ENCODE data around the gene PIK3R5. TPM values are rescaled to one million over a fixed set of nuclear protein-coding genes. Genes with fewer than 3 reads are reported as not detected.

Gene PIK3R5
- total and polyA plus RNA-seq, 5 experiments from 2014 or later = 20.0 to 104 (median 44.0) TPM

- peaks cover 29 to 51% (median 45%) of the 10 kb centered on the region in 3 donors for H3K36me3 Mint-ChIP-seq
- POLR2A ChIA-PET = no interaction called here
Observed at GRCh38 chr17:8934346-8934745, 31.2 kb downstream of the PIK3R5 start.

GRCh38 chr17:8930649-8931048 lies 34.9 kb downstream of the PIK3R5 start:
- H3K27me3 Mint-ChIP-seq = no peaks in the 10 kb centered on the region
- DNase-seq (no peak), ATAC-seq (no peak)
- H3K27ac Mint-ChIP-seq = peak overlapping the region in 4 of 10 donors; percentile 18 to 75 (median 65)
- peaks cover 41 to 57% (median 49%) of the 10 kb centered on the region in 3 donors for H3K36me3 Mint-ChIP-seq
- peaks cover 21 to 74% (median 50%) of the 10 kb centered on the region in 4 donors for H3K4me1 Mint-ChIP-seq
- POLR2A ChIA-PET = no interaction called here
- no peak overlapping the region for H3K4me3 Mint-ChIP-seq
- peaks cover 9 to 54% (median 35%) of the 10 kb centered on the region in 9 donors for H3K9me3 Mint-ChIP-seq

More at GRCh38 chr17:8934346-8934745, 31.2 kb downstream of the PIK3R5 start:
- ATAC-seq = no peak
- Mint-ChIP-seq H3K4me3 (peak overlapping the region in 3 of 10 donors; percentile 30 to 52 (median 43)), H3K4me1 (peaks cover 34 to 88% (median 72%) of the 10 kb centered on the region in 4 donors), H3K27ac (peak overlapping the region in 8 of 10 donors; percentile 32 to 89 (median 70)), H3K9me3 (peaks cover 9 to 29% (median 21%) of the 10 kb centered on the region in 9 donors), H3K27me3 (no peaks in the 10 kb centered on the region)
- DNase-seq = no peak

DNA sequence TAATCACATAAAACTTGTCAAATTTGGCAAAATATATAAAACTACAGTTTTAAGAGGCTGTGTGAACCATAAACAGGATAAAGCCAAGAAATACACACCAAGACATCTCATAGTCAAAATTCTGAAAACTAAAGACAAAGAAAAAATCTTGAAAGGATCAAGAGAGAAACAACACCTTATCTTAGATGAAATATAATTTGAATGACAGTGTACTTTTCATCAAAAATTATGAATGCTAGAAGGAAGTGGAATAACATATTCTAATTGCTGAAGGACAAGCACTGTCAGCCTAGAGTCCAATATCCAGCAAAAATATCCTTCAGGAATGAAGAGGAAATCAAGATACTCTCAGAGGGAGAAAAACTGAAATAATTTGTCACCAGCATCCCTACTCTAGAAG lies 37.2 kb downstream of the PIK3R5 start:
- ATAC-seq = no peak
- Mint-ChIP-seq H3K4me1 (peaks cover 11 to 55% (median 31%) of the 10 kb centered on the region in 4 donors), H3K27me3 (no peaks in the 10 kb centered on the region), H3K27ac (peak overlapping the region in 7 of 10 donors; percentile 12 to 67 (median 33)), H3K4me3 (no peak overlapping the region), H3K9me3 (peaks cover 7 to 54% (median 35%) of the 10 kb centered on the region in 9 donors), H3K36me3 (peaks cover 34 to 54% (median 44%) of the 10 kb centered on the region in 3 donors)
- POLR2A ChIA-PET = interaction anchor here (1.1 to 2.5 kb wide), 2 partner anchors 29 to 37 kb away, joined by 4 to 7 read pairs; partner anchors contain the start of gene PIK3R5
- no peak for DNase-seq

GRCh38 chr17:8927395-8927794 lies 38.1 kb downstream of the PIK3R5 start:
- ATAC-seq (no peak), DNase-seq (no peak)
- Mint-ChIP-seq H3K4me3 (no peak overlapping the region), H3K4me1 (peaks cover 15 to 55% (median 40%) of the 10 kb centered on the region in 4 donors), H3K36me3 (peaks cover 38 to 51% (median 47%) of the 10 kb centered on the region in 3 donors), H3K27me3 (no peaks in the 10 kb centered on the region), H3K27ac (peak overlapping the region in 2 of 10 donors; percentile 4 to 5), H3K9me3 (peaks cover 7 to 54% (median 35%) of the 10 kb centered on the region in 9 donors)
- POLR2A ChIA-PET = interaction anchor here (1.1 to 2.5 kb wide), 2 partner anchors 28 to 38 kb away, joined by 4 to 7 read pairs; partner anchors contain the start of gene PIK3R5

DNA sequence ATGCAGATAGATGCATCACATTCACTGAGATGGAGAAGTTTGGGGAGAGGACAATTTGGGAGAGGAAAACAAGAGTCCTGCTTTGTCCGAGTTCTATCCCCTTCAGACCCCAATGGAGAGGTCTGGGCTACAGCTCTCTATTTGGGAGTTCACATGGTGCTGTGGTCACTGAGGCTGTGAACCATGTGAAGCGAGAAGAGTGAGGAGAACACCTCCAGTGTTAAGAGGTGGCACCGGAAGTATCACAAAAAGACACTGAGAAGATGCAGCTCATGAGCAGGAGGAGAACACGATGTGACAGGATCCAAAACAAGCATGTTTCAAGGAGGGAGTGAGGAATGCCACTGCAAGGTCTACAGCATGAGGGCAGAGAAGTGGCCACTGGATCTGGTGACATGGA lies 39.7 kb downstream of the PIK3R5 start:
- peaks cover 30 to 40% (median 38%) of the 10 kb centered on the region in 3 donors for H3K36me3 Mint-ChIP-seq
- H3K9me3 Mint-ChIP-seq = peaks cover 4 to 41% (median 29%) of the 10 kb centered on the region in 9 donors
- H3K27me3 Mint-ChIP-seq = no peaks in the 10 kb centered on the region
- H3K27ac Mint-ChIP-seq = no peak overlapping the region
- DNase-seq (no peak), ATAC-seq (no peak)
- no peak overlapping the region for H3K4me3 Mint-ChIP-seq
- POLR2A ChIA-PET = interaction anchor here (2.2 to 2.5 kb wide), 2 partner anchors 15 to 26 kb away, joined by 7 read pairs; no protein-coding TSS in a partner anchor
- peaks cover 14 to 55% (median 36%) of the 10 kb centered on the region in 4 donors for H3K4me1 Mint-ChIP-seq

GRCh38 chr17:8925141-8925540 lies 40.4 kb downstream of the PIK3R5 start:
- Mint-ChIP-seq H3K4me1 (peaks cover 12 to 52% (median 32%) of the 10 kb centered on the region in 4 donors), H3K27me3 (no peaks in the 10 kb centered on the region), H3K36me3 (peaks cover 28 to 36% (median 34%) of the 10 kb centered on the region in 3 donors), H3K27ac (no peak overlapping the region), H3K4me3 (no peak overlapping the region), H3K9me3 (peaks cover 4 to 34% (median 23%) of the 10 kb centered on the region in 9 donors)
- POLR2A ChIA-PET = interaction anchor here (2.2 kb wide), 1 partner anchor 16 kb away, joined by 7 read pairs; no protein-coding TSS in a partner anchor
- DNase-seq (no peak), ATAC-seq (no peak)

GRCh38 chr17:8924595-8924994 lies 40.9 kb downstream of the PIK3R5 start:
- POLR2A ChIA-PET = interaction anchor here (0.7 to 2.2 kb wide), 3 partner anchors 16 to 526 kb away, joined by 4 to 7 read pairs (median 7); no protein-coding TSS in a partner anchor
- H3K4me3 Mint-ChIP-seq = no peak overlapping the region
- DNase-seq (no peak), ATAC-seq (no peak)
- peaks cover 23 to 33% (median 33%) of the 10 kb centered on the region in 3 donors for H3K36me3 Mint-ChIP-seq
- H3K27ac Mint-ChIP-seq = no peak overlapping the region
- peaks cover 7 to 52% (median 28%) of the 10 kb centered on the region in 4 donors for H3K4me1 Mint-ChIP-seq
- H3K27me3 Mint-ChIP-seq = no peaks in the 10 kb centered on the region
- peaks cover 0 to 29% (median 18%) of the 10 kb centered on the region in 9 donors for H3K9me3 Mint-ChIP-seq

GRCh38 chr17:8923762-8924161 lies 41.7 kb downstream of the PIK3R5 start:
- DNase-seq = no peak
- POLR2A ChIA-PET = interaction anchor here (0.7 to 0.9 kb wide), 2 partner anchors 31 to 525 kb away, joined by 4 to 7 read pairs; no protein-coding TSS in a partner anchor
- Mint-ChIP-seq H3K4me1 (peaks cover 10 to 56% (median 33%) of the 10 kb centered on the region in 4 donors), H3K27me3 (no peaks in the 10 kb centered on the region), H3K4me3 (no peak overlapping the region), H3K36me3 (peaks cover 23 to 36% (median 34%) of the 10 kb centered on the region in 3 donors), H3K9me3 (peaks cover 0 to 24% (median 10%) of the 10 kb centered on the region in 9 donors), H3K27ac (peak overlapping the region in 1 of 10 donors; percentile 53)
- ATAC-seq = no peak

DNA sequence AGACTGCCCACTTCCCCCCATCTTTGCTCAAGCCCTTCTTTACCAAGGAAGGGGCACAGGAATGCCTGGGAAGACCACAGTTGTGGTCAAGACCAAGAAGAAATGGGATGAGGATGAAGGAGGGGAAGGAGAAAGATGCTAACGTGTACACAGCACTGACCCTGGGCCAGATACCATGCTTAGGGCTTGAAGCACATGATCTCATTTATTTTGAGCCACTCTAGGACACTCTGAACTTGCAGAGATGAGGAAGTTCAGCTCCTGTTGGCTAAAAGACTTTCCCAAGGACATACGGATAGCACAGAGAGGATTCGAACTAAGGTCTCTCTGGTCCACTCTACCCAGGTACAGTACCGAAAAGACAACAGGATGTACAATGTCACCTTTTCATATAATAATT lies 42.6 kb downstream of the PIK3R5 start:
- Mint-ChIP-seq H3K27me3 (no peaks in the 10 kb centered on the region), H3K4me3 (peak overlapping the region in 1 of 10 donors; percentile 42), H3K4me1 (peaks cover 12 to 54% (median 34%) of the 10 kb centered on the region in 4 donors), H3K27ac (peak overlapping the region in 3 of 10 donors; percentile 68 to 76 (median 72)), H3K9me3 (peaks cover 0 to 18% (median 4%) of the 10 kb centered on the region in 9 donors), H3K36me3 (peaks cover 16 to 34% (median 32%) of the 10 kb centered on the region in 3 donors)
- POLR2A ChIA-PET = interaction anchor here (0.9 kb wide), 1 partner anchor 19 kb away, joined by 3 read pairs; no protein-coding TSS in a partner anchor
- no peak for ATAC-seq
- no peak for DNase-seq

DNA sequence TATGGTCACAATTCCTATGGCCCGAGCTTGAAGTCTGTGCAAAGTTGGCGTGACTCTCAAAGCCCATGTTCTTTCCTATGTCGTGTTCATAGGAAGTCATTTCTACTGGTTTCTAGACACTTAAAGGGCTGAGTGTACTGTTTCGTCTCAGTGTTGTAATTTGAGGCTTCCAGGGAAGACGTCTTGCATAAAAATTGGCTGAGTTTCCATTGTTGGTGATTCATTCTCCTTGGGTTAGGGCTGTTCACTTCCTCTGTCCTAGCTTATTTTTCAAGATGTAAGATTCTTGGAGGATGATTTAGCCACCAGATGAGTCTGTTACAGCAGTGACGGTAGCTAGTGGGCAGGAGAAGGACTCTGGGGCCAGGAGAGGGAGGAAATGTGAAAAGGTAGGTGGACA lies 43.1 kb downstream of the PIK3R5 start:
- Mint-ChIP-seq H3K27ac (peak overlapping the region in 6 of 10 donors; percentile 46 to 82 (median 74)), H3K4me3 (peak overlapping the region in 3 of 10 donors; percentile 8 to 42 (median 8)), H3K9me3 (peaks cover 0 to 13% (median 5%) of the 10 kb centered on the region in 9 donors), H3K4me1 (peaks cover 12 to 54% (median 33%) of the 10 kb centered on the region in 4 donors), H3K36me3 (peaks cover 12 to 30% (median 29%) of the 10 kb centered on the region in 3 donors), H3K27me3 (no peaks in the 10 kb centered on the region)
- ATAC-seq (no peak), DNase-seq (no peak)
- POLR2A ChIA-PET = no interaction called here

DNA sequence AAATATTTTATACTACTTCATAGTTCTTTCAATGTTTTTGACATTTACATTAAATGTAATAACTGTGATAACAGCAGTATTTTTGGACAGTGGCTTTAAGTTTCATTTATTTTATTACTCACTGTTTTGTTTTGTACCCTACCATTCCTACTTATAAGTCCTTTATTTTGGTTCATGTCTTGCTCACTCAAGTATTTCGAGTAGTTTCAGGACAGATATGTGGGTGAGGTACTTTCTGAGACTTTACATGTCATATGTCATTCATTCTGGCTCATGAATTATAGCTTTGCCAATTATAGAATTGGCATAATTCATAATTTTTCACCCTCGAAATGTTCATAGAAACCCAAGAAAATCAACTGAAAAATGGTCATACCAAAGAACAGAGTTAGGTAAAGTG lies 44.4 kb downstream of the PIK3R5 start:
- Mint-ChIP-seq H3K36me3 (peaks cover 12 to 31% (median 27%) of the 10 kb centered on the region in 3 donors), H3K27me3 (no peaks in the 10 kb centered on the region), H3K4me1 (peaks cover 17 to 59% (median 42%) of the 10 kb centered on the region in 4 donors), H3K4me3 (no peak overlapping the region), H3K9me3 (peaks cover 0 to 5% (median 3%) of the 10 kb centered on the region in 9 donors), H3K27ac (no peak overlapping the region)
- POLR2A ChIA-PET = interaction anchor here (0.7 kb wide), 1 partner anchor 22 kb away, joined by 3 read pairs; no protein-coding TSS in a partner anchor
- no peak for DNase-seq
- ATAC-seq = no peak

DNA sequence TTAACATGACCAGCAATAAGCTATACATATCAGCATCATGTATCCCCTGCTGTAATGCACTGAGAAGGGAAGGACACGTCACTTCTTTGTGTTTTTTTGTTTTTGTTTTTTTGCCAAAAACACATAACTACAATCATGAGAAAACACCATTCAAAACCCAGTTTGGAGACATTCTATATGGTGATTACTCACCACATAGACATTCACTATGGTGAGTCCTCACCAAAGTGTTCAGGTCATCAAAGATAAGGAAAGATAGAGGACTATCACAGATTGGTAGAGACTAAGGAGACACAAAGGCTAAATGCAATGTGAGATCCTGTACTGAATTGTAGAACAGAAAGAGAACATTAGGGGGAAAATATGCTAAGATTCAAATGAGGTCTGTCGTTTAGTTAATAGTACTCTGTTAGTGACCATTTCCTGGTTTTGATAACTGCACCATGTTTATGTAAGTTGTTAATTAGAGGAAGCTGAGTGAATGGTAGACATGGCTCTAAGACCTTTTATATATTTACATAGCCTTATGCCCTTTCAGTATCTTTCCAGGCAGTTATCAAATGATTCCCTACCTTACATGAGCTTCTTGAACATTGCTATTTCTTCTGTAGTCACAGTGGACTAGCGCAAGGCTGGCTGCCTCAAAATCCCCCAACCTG lies 46.6 kb downstream of the PIK3R5 start:
- Mint-ChIP-seq H3K4me3 (no peak overlapping the region), H3K27ac (peak overlapping the region in 7 of 10 donors; percentile 6 to 68 (median 30)), H3K4me1 (peaks cover 24 to 76% (median 59%) of the 10 kb centered on the region in 4 donors), H3K27me3 (no peaks in the 10 kb centered on the region), H3K36me3 (peaks cover 12 to 39% (median 27%) of the 10 kb centered on the region in 3 donors), H3K9me3 (peaks cover 0 to 5% (median 3%) of the 10 kb centered on the region in 9 donors)
- POLR2A ChIA-PET = interaction anchor here (0.7 kb wide), 1 partner anchor 29 kb away, joined by 3 read pairs; no protein-coding TSS in a partner anchor
- ATAC-seq (no peak), DNase-seq (no peak)
